Endothelial cell of umbilical vein (primary cell): Measurements from ENCODE around the gene MON1A. TPM values are rescaled to one million over a fixed set of nuclear protein-coding genes. Genes with fewer than 3 reads are reported as not detected.

Source experiments
- BruUV-seq: library from RNA; stranded (reverse); fragments of 400-500 nt; replicated peaks from 2 replicates; lab custom pipeline; 2021; lab: Mats Ljungman, UMichigan
- CTCF ChIA-PET: fragments of 300-600, 350-600 bp; sonication (Branson Sonifier 250); formaldehyde crosslinking; loops from one replicate; lab custom pipeline; 2021; ENCODE audit warnings: antibody characterized with exemption, inconsistent platforms; lab: Charles Lee
- POLR2A ChIA-PET: fragments of 300-600, 350-600 bp; sonication (Branson Sonifier 250); formaldehyde crosslinking; loops from one replicate; lab custom pipeline; 2021; ENCODE audit warnings: antibody characterized with exemption, inconsistent platforms; lab: Charles Lee
- DNase-seq: peaks from one replicate; pipeline ENCODE4 v3.0.0-alpha.2; 2011; ENCODE audit warnings: low read depth, low spot score
- FAIRE-seq: peaks from 2 replicates; lab custom pipeline; 2011; peaks lifted over from hg19 to GRCh38; lab: Jason Lieb, UNC
- H2AFZ ChIP-seq: 2 replicates; pipeline ENCODE4 v1.6.0; 2012; ENCODE audit warnings: low read depth, low read length, control low read depth, inconsistent platforms
- H3K27ac ChIP-seq: 2 replicates; pipeline ENCODE4 v1.5.1; 2011; ENCODE audit warnings: low read depth, mild to moderate bottlenecking, control low read depth, low read length, moderate library complexity; ENCODE audit not compliant: insufficient read depth
- H3K27me3 ChIP-seq, 2 experiments: 2 replicates each; pipeline versions ENCODE4 v1.6.0 to v1.6.1; 2011; ENCODE audit warnings: low read length in 2 of 2, mixed read lengths in 1 of 2; ENCODE audit not compliant: control insufficient read depth in 2 of 2, insufficient read depth in 2 of 2
- H3K36me3 ChIP-seq, 2 experiments: 2 replicates in 1 of 2; 3 replicates in 1 of 2; pipeline ENCODE4 v1.5.1; 2011; ENCODE audit warnings: low read length in 2 of 2, mild to moderate bottlenecking in 1 of 2, moderate library complexity in 1 of 2; ENCODE audit not compliant: control insufficient read depth in 2 of 2, insufficient read depth in 2 of 2; ENCODE audit errors: extremely low read depth in 1 of 2
- H3K4me1 ChIP-seq: 3 replicates; pipeline ENCODE4 v1.5.1; 2011; ENCODE audit warnings: mild to moderate bottlenecking, low read length; ENCODE audit not compliant: control insufficient read depth, insufficient read depth; ENCODE audit errors: extremely low read depth
- H3K4me2 ChIP-seq: 2 replicates; pipeline ENCODE4 v1.6.1; 2011; ENCODE audit warnings: low read length, control low read depth, mixed read lengths; ENCODE audit not compliant: insufficient read depth
- H3K4me3 ChIP-seq, 3 experiments: fragments of 200-600 bp in 1 of 3; sonication (generic), shearing (Covaris generic) in 1 of 3; replicated peaks in 1 of 3; 2 replicates each; pipeline ENCODE4 v1.5.1; 2011 to 2016; ENCODE audit warnings: control low read depth in 3 of 3, low read length in 3 of 3, mild to moderate bottlenecking in 2 of 3, inconsistent platforms in 1 of 3, low read depth in 1 of 3, moderate library complexity in 1 of 3; ENCODE audit not compliant: insufficient read depth in 1 of 3
- H3K79me2 ChIP-seq: 2 replicates; pipeline ENCODE4 v1.6.0; 2012; ENCODE audit warnings: low read length, inconsistent platforms; ENCODE audit not compliant: control insufficient read depth, insufficient read depth
- H3K9ac ChIP-seq: replicated peaks from 2 replicates; pipeline ENCODE3; 2011; ENCODE audit warnings: low read length, control low read depth; ENCODE audit not compliant: insufficient read depth; ENCODE audit errors: extremely low read depth
- H3K9me1 ChIP-seq: replicated peaks from 3 replicates; pipeline ENCODE4 v1.6.0; 2011; ENCODE audit warnings: mild to moderate bottlenecking, low read length; ENCODE audit not compliant: control insufficient read depth, insufficient read depth; ENCODE audit errors: extremely low read depth
- H3K9me3 ChIP-seq: replicated peaks from 2 replicates; pipeline ENCODE4 v1.5.1; 2012; ENCODE audit warnings: low read length, inconsistent platforms; ENCODE audit not compliant: control insufficient read depth, insufficient read depth
- H4K20me1 ChIP-seq: replicated peaks from 2 replicates; pipeline ENCODE3; 2011; ENCODE audit warnings: mild to moderate bottlenecking, low read length; ENCODE audit not compliant: control insufficient read depth, insufficient read depth; ENCODE audit errors: extremely low read depth
- EZH2 ChIP-seq: IDR thresholded peaks from 2 replicates; pipeline ENCODE4 v1.6.1; 2012; ENCODE audit warnings: borderline replicate concordance, low read depth, mild to moderate bottlenecking, moderate library complexity, low read length, inconsistent platforms; ENCODE audit not compliant: severe bottlenecking
- FOS ChIP-seq: IDR thresholded peaks from 2 replicates; pipeline ENCODE4 v1.6.1; 2011; ENCODE audit warnings: mild to moderate bottlenecking, low read length, moderate library complexity, borderline replicate concordance; ENCODE audit not compliant: insufficient read depth
- GATA2 ChIP-seq: IDR thresholded peaks from 2 replicates; pipeline ENCODE4 v1.7.0; 2011; ENCODE audit warnings: low read depth, mild to moderate bottlenecking, moderate library complexity, mixed read lengths, low read length; ENCODE audit not compliant: insufficient read length, insufficient read depth
- JUN ChIP-seq: IDR thresholded peaks from 2 replicates; pipeline ENCODE4 v1.6.1; 2011; ENCODE audit warnings: borderline replicate concordance, low read depth; ENCODE audit not compliant: insufficient read length, insufficient read depth
- MYC ChIP-seq: IDR thresholded peaks from one replicate; pipeline ENCODE4 v1.6.1; 2011; ENCODE audit warnings: mild to moderate bottlenecking, low read depth, low read length
- POLR2A ChIP-seq: IDR thresholded peaks from 2 replicates; pipeline ENCODE4 v1.6.1; 2012; ENCODE audit warnings: low read depth, mild to moderate bottlenecking, control low read depth, low read length
- POLR2AphosphoS5 ChIP-seq: IDR thresholded peaks from 2 replicates; pipeline ENCODE4 v1.6.1; 2012; ENCODE audit warnings: low read depth, mild to moderate bottlenecking, control low read depth, low read length, moderate library complexity; ENCODE audit not compliant: insufficient read depth
- dilution Hi-C: fragments of 300-500 bp; cut with MboI; formaldehyde crosslinking; loops from one replicate; pipeline ENCODE4 v1.15.0; 2019; ENCODE audit warnings: low sequenced_read_pairs; ENCODE audit not compliant: extremely low pct_ligation_motif_present
- intact Hi-C: fragments of 100-400 bp; cut with micrococcal nuclease; formaldehyde crosslinking; loops from one replicate; pipeline ENCODE4 v1.10.0; 2022
- polyA plus RNA-seq, 4 experiments: library from polyadenylated mRNA; depleted of rRNA in 3 of 4; stranded (reverse) in 3 of 4; unstranded in 1 of 4; fragments of >200 nt; gene quantifications; 2 replicates each; pipeline versions ENCODE4 v1.2.1 to v1.2.3, GENCODE V29; 2011 to 2012; ENCODE audit warnings: missing spikeins in 1 of 4
- total RNA-seq: library from RNA; stranded (reverse); gene quantifications from 2 replicates; pipeline ENCODE4 v1.2.3, GENCODE V29; 2021
- TF ChIP-seq, protein P1 (sequence below): IDR thresholded peaks from 2 replicates; pipeline ENCODE4 v1.6.1; 2011; ENCODE audit not compliant: insufficient read depth, insufficient read length
- TF ChIP-seq, protein P2 (sequence below), 2 donors: IDR thresholded peaks; 1 replicate in 1 of 2; 2 replicates in 1 of 2; pipeline ENCODE4 v1.5.1; 2011; ENCODE audit warnings: low read length in 2 of 2, mild to moderate bottlenecking in 2 of 2, moderate library complexity in 2 of 2, control low read depth in 1 of 2, inconsistent platforms in 1 of 2, low read depth in 1 of 2; ENCODE audit not compliant: insufficient read depth in 1 of 2; ENCODE audit errors: extremely low read depth in 1 of 2

MON1A gene
- total and polyA plus RNA-seq, 2 donors (not counting 3 experiments of a cell fraction or from before 2014, with no cell fraction given), result 17.5 to 31.1 TPM

DNA sequence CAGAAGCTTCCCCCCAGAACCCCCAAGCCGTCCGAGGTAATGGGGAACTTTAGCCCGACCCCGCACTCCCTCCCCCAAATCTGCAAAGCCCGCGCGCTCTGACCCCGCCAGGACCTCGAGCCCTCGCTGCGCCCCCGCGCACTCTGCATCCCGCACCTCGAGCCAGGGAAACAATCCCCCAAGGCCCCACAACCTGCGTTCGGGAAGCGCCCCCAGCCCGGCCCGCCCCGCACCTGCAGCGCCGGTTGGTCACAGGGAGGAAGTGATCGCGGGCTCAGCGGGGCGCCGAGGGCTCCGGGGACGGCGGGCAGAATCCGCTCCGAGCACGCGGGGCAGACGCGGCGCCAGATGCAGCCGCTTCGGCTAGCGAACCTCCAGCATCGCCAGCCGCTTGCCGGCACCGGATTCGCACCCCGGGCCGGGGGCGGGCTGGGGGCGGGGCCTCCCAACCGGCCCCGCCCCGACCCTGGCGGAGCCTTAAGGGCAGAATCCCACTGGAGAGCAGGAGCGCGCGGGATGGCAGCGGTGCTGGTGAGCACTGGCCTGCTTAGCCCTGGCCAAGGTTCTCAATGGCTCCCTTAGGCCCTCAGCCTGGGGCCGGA lies 60.0 kb downstream of the MON1A start, which contains the start of gene CAMKV:
Gene CAMKV (minus strand): TSS at position 382 of the 602 bp plus-strand sequence. CDS start 7,518 bp downstream, outside the sequence.
- ChIA-PET POLR2A (no interaction called here), CTCF (no interaction called here)
- Histone ChIP-seq H3K27ac (no peak within 1 kb of the TSS), H2AFZ (no peak within 1 kb of the TSS), H3K4me1 (no peaks in the 10 kb centered on the region), H3K4me2 (peak within 1 kb of the TSS; percentile 6), H3K9me1 (no peaks in the 10 kb centered on the region), H3K79me2 (no peaks in the 10 kb centered on the region), H3K4me3 (peak within 1 kb of the TSS in 1 of 3 experiments; percentile 2), H3K27me3 (peaks cover 30 to 31% of the 10 kb centered on the region in 2 experiments), H4K20me1 (no peaks in the 10 kb centered on the region), H3K36me3 (no peaks in the 10 kb centered on the region), H3K9me3 (no peaks in the 10 kb centered on the region), H3K9ac (no peak within 1 kb of the TSS)
- FAIRE-seq, result no peak
- DNase-seq, result no peak
- dilution Hi-C loops, result no loop called here
- TF ChIP-seq FOS, result no peak
- no peak for TF ChIP-seq EZH2
- no peak for TF ChIP-seq GATA2
- TF ChIP-seq JUN, result no peak
- TF ChIP-seq POLR2AphosphoS5, result no peak
- TF ChIP-seq POLR2A, result no peak
- TF ChIP-seq, protein P1, sequence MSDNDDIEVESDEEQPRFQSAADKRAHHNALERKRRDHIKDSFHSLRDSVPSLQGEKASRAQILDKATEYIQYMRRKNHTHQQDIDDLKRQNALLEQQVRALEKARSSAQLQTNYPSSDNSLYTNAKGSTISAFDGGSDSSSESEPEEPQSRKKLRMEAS, result no peak
- TF ChIP-seq, protein P2, sequence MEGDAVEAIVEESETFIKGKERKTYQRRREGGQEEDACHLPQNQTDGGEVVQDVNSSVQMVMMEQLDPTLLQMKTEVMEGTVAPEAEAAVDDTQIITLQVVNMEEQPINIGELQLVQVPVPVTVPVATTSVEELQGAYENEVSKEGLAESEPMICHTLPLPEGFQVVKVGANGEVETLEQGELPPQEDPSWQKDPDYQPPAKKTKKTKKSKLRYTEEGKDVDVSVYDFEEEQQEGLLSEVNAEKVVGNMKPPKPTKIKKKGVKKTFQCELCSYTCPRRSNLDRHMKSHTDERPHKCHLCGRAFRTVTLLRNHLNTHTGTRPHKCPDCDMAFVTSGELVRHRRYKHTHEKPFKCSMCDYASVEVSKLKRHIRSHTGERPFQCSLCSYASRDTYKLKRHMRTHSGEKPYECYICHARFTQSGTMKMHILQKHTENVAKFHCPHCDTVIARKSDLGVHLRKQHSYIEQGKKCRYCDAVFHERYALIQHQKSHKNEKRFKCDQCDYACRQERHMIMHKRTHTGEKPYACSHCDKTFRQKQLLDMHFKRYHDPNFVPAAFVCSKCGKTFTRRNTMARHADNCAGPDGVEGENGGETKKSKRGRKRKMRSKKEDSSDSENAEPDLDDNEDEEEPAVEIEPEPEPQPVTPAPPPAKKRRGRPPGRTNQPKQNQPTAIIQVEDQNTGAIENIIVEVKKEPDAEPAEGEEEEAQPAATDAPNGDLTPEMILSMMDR (IDR thresholded peaks at IDR 0.05; ENCODE audit: extremely low read depth in 1 of 2, insufficient read depth in 1 of 2, low read depth in 1 of 2, low read length in 2 of 2), result no peak
- no peak for TF ChIP-seq MYC
- no TSS peak for BruUV-seq
- intact Hi-C loops, result no loop called here
